GM21529 (cell line): ENCODE measurements around the gene CLEC2B.

Source experiments
- ATAC-seq: cut with Tn5 transposase; IDR thresholded peaks from one replicate; pipeline ENCODE4 v1.9.1; 2021; ENCODE audit not compliant: unreplicated experiment

The CLEC2B gene

DNA sequence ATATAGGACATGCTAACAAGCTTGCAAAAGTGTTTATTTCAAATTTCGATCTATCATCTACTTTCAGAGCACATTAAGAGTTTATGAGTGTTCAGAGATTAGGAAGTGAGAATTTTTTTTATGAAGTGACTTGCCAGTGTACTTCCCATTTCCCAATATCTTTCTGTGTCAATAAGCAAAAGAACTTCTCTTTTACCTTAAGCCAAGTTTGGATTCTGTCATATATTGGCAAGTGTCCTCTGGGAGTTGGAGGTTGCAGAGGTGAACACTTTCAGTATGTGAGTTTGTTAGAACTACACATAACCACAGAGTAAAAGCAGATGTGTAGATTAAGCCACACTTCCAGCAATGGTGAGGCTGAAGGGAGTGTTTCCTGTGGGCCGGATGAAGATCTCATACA lies 58.5 kb downstream of the CLEC2B start:
- ATAC-seq, result no peak

- no peak for ATAC-seq
Measured at GRCh38 chr12:9809866-9810265, 59.3 kb downstream of the CLEC2B start.

DNA sequence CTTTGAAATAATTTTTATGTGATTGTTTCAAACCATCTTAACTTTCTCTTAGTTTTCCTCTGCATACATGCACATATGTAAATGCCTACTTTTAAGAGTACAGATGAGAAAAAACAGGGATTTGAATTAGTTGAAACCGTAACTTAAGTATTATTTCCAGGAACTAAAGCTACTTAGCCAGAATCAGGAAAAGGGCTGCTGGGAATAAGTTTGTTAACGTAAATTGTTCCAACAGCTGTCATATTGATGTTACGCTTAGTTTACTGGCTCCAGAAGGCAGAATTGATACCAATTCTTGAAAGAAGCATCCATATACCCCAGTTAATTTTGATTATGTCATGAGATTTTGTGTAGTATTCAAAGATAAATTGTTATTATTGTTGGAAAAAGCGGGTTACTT lies 59.8 kb downstream of the CLEC2B start:
- no peak for ATAC-seq

DNA sequence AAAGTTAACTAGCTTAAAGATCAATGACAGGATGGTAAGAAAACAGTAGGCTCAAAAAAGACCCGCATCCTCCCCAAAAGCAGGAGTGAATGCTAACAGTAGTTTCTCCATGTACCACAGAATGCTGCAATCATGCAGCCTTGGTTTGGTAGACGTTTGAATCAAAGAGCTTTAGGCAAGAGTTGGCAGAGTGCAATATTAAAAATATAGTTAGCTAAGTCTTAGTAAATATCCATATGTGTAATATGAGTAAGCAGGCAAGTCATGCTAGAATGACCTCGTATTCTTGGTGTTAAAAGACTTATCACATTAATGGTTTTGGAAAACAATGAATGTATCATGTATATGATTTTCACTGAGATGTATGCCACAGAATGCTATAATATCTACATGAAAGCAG lies 60.6 kb downstream of the CLEC2B start:
- no peak for ATAC-seq

- no peak for ATAC-seq
Measured at GRCh38 chr12:9806714-9807113, 62.4 kb downstream of the CLEC2B start.

GRCh38 chr12:9805883-9806282 lies 63.3 kb downstream of the CLEC2B start:
- no peak for ATAC-seq
